Ascending aorta (tissue), 2 donors: ENCODE data around the gene NPW. TPM values are rescaled to one million over a fixed set of nuclear protein-coding genes. Genes with fewer than 3 reads are reported as not detected.

Experiments used
- DNase-seq, 2 donors: peaks; one replicate each; pipeline ENCODE4 v3.0.0-alpha.2; 2019; ENCODE audit warnings: low spot score in 2 of 2
- H3K27ac ChIP-seq, 2 donors: fragments of 200-600 bp; sonication (generic); one replicate each; pipeline ENCODE4 v1.5.1; 2016 to 2017; ENCODE audit warnings: mild to moderate bottlenecking in 1 of 2
- H3K27me3 ChIP-seq: fragments of 200-600 bp; sonication (generic); one replicate; pipeline ENCODE4 v1.5.1; 2017
- H3K36me3 ChIP-seq, 2 donors: fragments of 200-600 bp; sonication (generic); one replicate each; pipeline ENCODE4 v1.5.1; 2016
- H3K4me1 ChIP-seq, 2 donors: fragments of 200-600 bp; sonication (generic); one replicate each; pipeline ENCODE4 v1.5.1; 2016 to 2017; ENCODE audit warnings: mild to moderate bottlenecking in 1 of 2
- H3K4me3 ChIP-seq, 2 donors: fragments of 200-600 bp; sonication (generic); one replicate each; pipeline ENCODE4 v1.5.1; 2016 to 2017; ENCODE audit warnings: mild to moderate bottlenecking in 1 of 2
- H3K9me3 ChIP-seq, 2 donors: fragments of 200-600 bp; sonication (generic); one replicate each; pipeline ENCODE4 v1.5.1; 2016
- CTCF ChIP-seq, 3 experiments: fragments of 200-600 bp in 2 of 3; fragments of 450-650 bp in 1 of 3; sonication (generic) in 2 of 3; IDR thresholded peaks; one replicate each; pipeline ENCODE4 v1.5.1; 2016 to 2019; ENCODE audit warnings: antibody characterized with exemption in 3 of 3, mild to moderate bottlenecking in 1 of 3, moderate library complexity in 1 of 3
- intact Hi-C: fragments of 100-400 bp; cut with DNase I; formaldehyde crosslinking; loops from one replicate; pipeline ENCODE4 v1.15.1; 2023
- total RNA-seq: library from RNA; depleted of rRNA; stranded (reverse); fragments of >200 nt; gene quantifications from one replicate; pipeline ENCODE4 v1.1.0, GENCODE V29; 2016

Gene NPW
- total RNA-seq, 1 donor from 2014 or later, result not detected

- Histone ChIP-seq H3K4me3 (peak within 1 kb of the TSS in 1 of 2 donors; percentile 39), H3K27ac (no peak within 1 kb of the TSS)
Observed at GRCh38 chr16:1989209-1990100, 30.1 kb upstream of the NPW start, which contains the start of gene SYNGR3. Gene SYNGR3 (plus strand): TSS chr16:1989970. CDS start chr16:1990103, 133 bp downstream.

GRCh38 chr16:1990101-1990350 lies 29.6 kb upstream of the NPW start:
- Histone ChIP-seq H3K9me3 (no peaks in the 10 kb centered on the region), H3K4me1 (peaks cover 16 to 30% of the 10 kb centered on the region in 2 donors), H3K27ac (no peak overlapping the region), H3K36me3 (peaks cover 14 to 16% of the 10 kb centered on the region in 2 donors), H3K27me3 (peaks cover 16% of the 10 kb centered on the region), H3K4me3 (peak overlapping the region in 1 of 2 donors; percentile 39)
- no peak for DNase-seq
- intact Hi-C loops, result no loop called here
- TF ChIP-seq CTCF (IDR thresholded peaks at IDR 0.05), result no peak

More at GRCh38 chr16:1989209-1990100, 30.1 kb upstream of the NPW start, which contains the start of gene SYNGR3:
- no peaks in the 10 kb centered on the region for H3K9me3 ChIP-seq
- peaks cover 20 to 35% of the 10 kb centered on the region in 2 donors for H3K4me1 ChIP-seq
- no peak for DNase-seq
- H3K36me3 ChIP-seq, result peaks cover 14 to 16% of the 10 kb centered on the region in 2 donors
- intact Hi-C loops, result no loop called here
- peaks cover 16% of the 10 kb centered on the region for H3K27me3 ChIP-seq
- no peak for TF ChIP-seq CTCF (IDR thresholded peaks at IDR 0.05)

GRCh38 chr16:1990351-1991134 lies 29.0 kb upstream of the NPW start:
- intact Hi-C loops, result no loop called here
- TF ChIP-seq CTCF (IDR thresholded peaks at IDR 0.05), result no peak
- Histone ChIP-seq H3K4me1 (peaks cover 13 to 25% of the 10 kb centered on the region in 2 donors), H3K9me3 (no peaks in the 10 kb centered on the region), H3K4me3 (peak overlapping the region in 1 of 2 donors; percentile 39), H3K36me3 (peaks cover 11 to 13% of the 10 kb centered on the region in 2 donors), H3K27me3 (peaks cover 16% of the 10 kb centered on the region), H3K27ac (no peak overlapping the region)
- DNase-seq, result no peak

- Histone ChIP-seq H3K4me3 (peak overlapping the region in 1 of 2 donors; percentile 39), H3K27ac (no peak overlapping the region), H3K36me3 (peaks cover 5 to 7% of the 10 kb centered on the region in 2 donors), H3K4me1 (peaks cover 13 to 23% of the 10 kb centered on the region in 2 donors), H3K9me3 (no peaks in the 10 kb centered on the region), H3K27me3 (peaks cover 16% of the 10 kb centered on the region)
- DNase-seq, result no peak
- intact Hi-C loops, result no loop called here
- no peak for TF ChIP-seq CTCF (IDR thresholded peaks at IDR 0.05)
Observed at GRCh38 chr16:1991135-1991551, 28.4 kb upstream of the NPW start.

GRCh38 chr16:1991588-1991947 lies 28.0 kb upstream of the NPW start:
- H3K4me1 ChIP-seq, result peaks cover 13 to 23% of the 10 kb centered on the region in 2 donors
- H3K27me3 ChIP-seq, result peaks cover 16% of the 10 kb centered on the region
- no peak for TF ChIP-seq CTCF (IDR thresholded peaks at IDR 0.05)
- DNase-seq, result no peak
- peaks cover under 1 to 3% of the 10 kb centered on the region in 2 donors for H3K36me3 ChIP-seq
- no peak overlapping the region for H3K27ac ChIP-seq
- H3K4me3 ChIP-seq, result peak overlapping the region; percentile 54 to 65
- H3K9me3 ChIP-seq, result no peaks in the 10 kb centered on the region
- intact Hi-C loops, result no loop called here
